ENCODE measurements around the gene USP35. TPM values are rescaled to one million over a fixed set of nuclear protein-coding genes. Genes with fewer than 3 reads are reported as not detected.

The USP35 gene
- total RNA-seq, 1 experiment from 2014 or later: 6.0 TPM

- Histone ChIP-seq H3K79me2 (ENCODE audit: insufficient read depth, low read length) (no peaks in the 10 kb centered on the region), H3K36me3 (ENCODE audit: control insufficient read depth in 1 of 2, insufficient read depth in 2 of 2, low read length in 2 of 2) (no peaks in the 10 kb centered on the region), H3K27me3 (ENCODE audit: insufficient read depth, low read length) (no peaks in the 10 kb centered on the region), H3K9me3 (ENCODE audit: control insufficient read depth in 1 of 2, insufficient read depth in 1 of 2, low read depth in 1 of 2, low read length in 2 of 2) (no peaks in the 10 kb centered on the region), H4K20me1 (ENCODE audit: insufficient read depth) (no peaks in the 10 kb centered on the region), H3K4me1 (ENCODE audit: control insufficient read depth in 1 of 2, insufficient read depth in 2 of 2, low read length in 2 of 2) (no peaks in the 10 kb centered on the region), H3K27ac (ENCODE audit: low read depth, low read length) (no peak overlapping the region), H3K4me3 (replicated peaks in 1 of 2; ENCODE audit: low read depth in 1 of 2, low read length in 2 of 2) (no peak overlapping the region), H3K4me2 (ENCODE audit: low read length) (no peak overlapping the region), H3K9me2 (ENCODE audit: insufficient read depth) (no peaks in the 10 kb centered on the region), H2AFZ (ENCODE audit: low read depth, low read length, poor library complexity, severe bottlenecking) (no peak overlapping the region), H3K9ac (ENCODE audit: low read length) (no peak overlapping the region)
- DNase-seq (ENCODE audit: low read depth, low spot score) (no peak), ATAC-seq (no peak)
- RAD21 ChIA-PET (ENCODE audit: low non-redundant PET in 1 of 2, low total read pairs in 2 of 2, uncharacterized antibody in 2 of 2, unreplicated experiment in 2 of 2): no interaction called here
- intact Hi-C loops (cut with micrococcal nuclease): no loop called here
- CTCF ChIA-PET: no interaction called here
- POLR2A ChIA-PET: no interaction called here
- BruUV-seq (replicated peaks): no TSS peak
- TF ChIP-seq CBX3 (IDR thresholded peaks at IDR 0.05; ENCODE audit: low read depth): no peak
- TF ChIP-seq REST (IDR thresholded peaks at IDR 0.05; ENCODE audit: low read depth): no peak
- no peak for TF ChIP-seq CTCF (IDR thresholded peaks at IDR 0.05 in 2 of 3, conservative IDR thresholded peaks at IDR 0.05 in 1 of 3; ENCODE audit: borderline replicate concordance in 1 of 3, insufficient read depth in 1 of 3, low read depth in 2 of 3, low read length in 2 of 3)
- TF ChIP-seq YY1 (IDR thresholded peaks at IDR 0.05; ENCODE audit: extremely low read depth, insufficient replicate concordance, low read depth, low read length): no peak
These were observed 38.0 kb upstream of the USP35 start for GRCh38 chr11:78150754-78151153.
